GM12864 (cell line): ENCODE measurements around the gene ZNF84.
A peak's percentile ranks its signal among the peaks of the same experiment; 100 is the strongest.

Source experiments
- DNase-seq: peaks from one replicate; pipeline ENCODE4 v3.0.0-alpha.2; 2011; ENCODE audit warnings: low read depth
- H3K4me3 ChIP-seq: 2 replicates; pipeline ENCODE4 v1.5.1; 2011; ENCODE audit warnings: mild to moderate bottlenecking, low read depth, low read length, control low read depth
- CTCF ChIP-seq: IDR thresholded peaks from 2 replicates; pipeline ENCODE4 v1.5.1; 2011; ENCODE audit warnings: low read depth, mild to moderate bottlenecking, moderate library complexity, low read length, control low read depth, inconsistent platforms; ENCODE audit errors: missing control alignments

Gene ZNF84

GRCh38 chr12:133080368-133081158, 43.3 kb downstream of the ZNF84 start, which contains the start of gene ZNF140:
ZNF140 (plus strand) TSS chr12:133080923; CDS start chr12:133081321, 398 bp downstream.
- peak; percentile 25 for TF ChIP-seq CTCF
- peak within 1 kb of the TSS; percentile 91 for H3K4me3 ChIP-seq
- DNase-seq: peak; percentile 91

GRCh38 chr12:133081159-133081780, 44.0 kb downstream of the ZNF84 start:
- TF ChIP-seq CTCF: no peak
- peak overlapping the region; percentile 91 for H3K4me3 ChIP-seq
- no peak for DNase-seq

GRCh38 chr12:133083345-133083744, 46.0 kb downstream of the ZNF84 start:
- no peak overlapping the region for H3K4me3 ChIP-seq
- no peak for TF ChIP-seq CTCF
- no peak for DNase-seq

GRCh38 chr12:133105620-133106019, 68.3 kb downstream of the ZNF84 start:
- no peak for TF ChIP-seq CTCF
- H3K4me3 ChIP-seq: no peak overlapping the region
- no peak for DNase-seq

- TF ChIP-seq CTCF: no peak
- DNase-seq: no peak
- no peak overlapping the region for H3K4me3 ChIP-seq
Observed at GRCh38 chr12:133106253-133106652, 68.9 kb downstream of the ZNF84 start.

GRCh38 chr12:133107121-133107520, 69.8 kb downstream of the ZNF84 start:
- DNase-seq: no peak
- TF ChIP-seq CTCF: no peak
- H3K4me3 ChIP-seq: no peak overlapping the region
